ENCODE measurements around the gene KCNG4. TPM values are rescaled to one million over a fixed set of nuclear protein-coding genes. Genes with fewer than 3 reads are reported as not detected.
A peak's percentile ranks its signal among the peaks of the same experiment; 100 is the strongest.

KCNG4 gene
- total RNA-seq, 2 experiments from 2014 or later: not detected

GRCh38 chr16:84186685-84187437 is 53.0 kb downstream of the KCNG4 start, which contains the start of gene TAF1C:
Gene TAF1C (minus strand): TSS chr16:84187057. CDS start chr16:84184988, 2,069 bp downstream.
- ATAC-seq (ENCODE audit: poor library complexity) (peak; percentile 95), DNase-seq (peak; percentile 78 to 97 (median 88))
- Histone ChIP-seq H3K4me1 (ENCODE audit: insufficient read depth, low read length) (peaks cover 24% of the 10 kb centered on the region), H3K4me3 (ENCODE audit: low read length) (peak within 1 kb of the TSS; percentile 71), H3K36me3 (ENCODE audit: insufficient read depth, low read length) (peaks cover 30% of the 10 kb centered on the region), H3K27me3 (ENCODE audit: control insufficient read depth in 1 of 2, insufficient read depth in 2 of 2, low read length in 2 of 2) (no peaks in the 10 kb centered on the region), H3K27ac (ENCODE audit: low read depth in 1 of 2, low read length in 2 of 2) (peak within 1 kb of the TSS; percentile 60 to 72), H3K9me3 (ENCODE audit: control insufficient read depth in 1 of 2, insufficient read depth in 1 of 2, low read length in 2 of 2) (no peaks in the 10 kb centered on the region)
- Mint-ChIP-seq H3K27me3 (no peaks in the 10 kb centered on the region), H3K9me3 (no peaks in the 10 kb centered on the region), H3K4me3 (peak within 1 kb of the TSS; percentile 96), H3K4me1 (ENCODE audit: low read depth) (peaks cover 29% of the 10 kb centered on the region), H3K36me3 (ENCODE audit: low read depth) (peaks cover 28% of the 10 kb centered on the region), H3K27ac (peak within 1 kb of the TSS; percentile 88)
- ChIA-PET CTCF (interaction anchor here (0.6 to 3.6 kb wide), 35 partner anchors 9 to 1370 kb away, joined by 3 to 65 read pairs (median 5); partner anchors contain the start of genes DNAAF1, HSBP1, HSDL1 and MBTPS1), POLR2A (interaction anchor here (1.2 to 2.7 kb wide), 7 partner anchors 11 to 379 kb away, joined by 3 to 36 read pairs (median 6); partner anchors contain the start of genes DNAAF1, HSBP1, HSDL1 and MBTPS1)
- intact Hi-C loops (cut with DNase I, micrococcal nuclease): loop anchor here (1.0 to 10.0 kb wide), 7 partner anchors 42 to 1618 kb away; partner anchors contain the start of genes MBTPS1 (in 2 of the 2), DNAAF1 (in 1 of the 2), HSBP1 (in 1 of the 2) and HSDL1 (in 1 of the 2)
- TF ChIP-seq CTCF (IDR thresholded peaks at IDR 0.05): peak; percentile 94

GRCh38 chr16:84184775-84185174 is 55.0 kb downstream of the KCNG4 start:
- ChIA-PET POLR2A (no interaction called here), CTCF (no interaction called here)
- Histone ChIP-seq H3K27me3 (ENCODE audit: control insufficient read depth in 1 of 2, insufficient read depth in 2 of 2, low read length in 2 of 2) (no peaks in the 10 kb centered on the region), H3K4me1 (ENCODE audit: insufficient read depth, low read length) (peaks cover 24% of the 10 kb centered on the region), H3K27ac (ENCODE audit: low read depth in 1 of 2, low read length in 2 of 2) (no peak overlapping the region), H3K4me3 (ENCODE audit: low read length) (no peak overlapping the region), H3K36me3 (ENCODE audit: insufficient read depth, low read length) (peaks cover 47% of the 10 kb centered on the region), H3K9me3 (ENCODE audit: control insufficient read depth in 1 of 2, insufficient read depth in 1 of 2, low read length in 2 of 2) (no peaks in the 10 kb centered on the region)
- no peak for TF ChIP-seq CTCF (IDR thresholded peaks at IDR 0.05)
- DNase-seq (no peak), ATAC-seq (ENCODE audit: poor library complexity) (no peak)
- H3K27me3 Mint-ChIP-seq: no peaks in the 10 kb centered on the region
- H3K27ac Mint-ChIP-seq: peak overlapping the region; percentile 88
- H3K4me1 Mint-ChIP-seq (ENCODE audit: low read depth): peaks cover 29% of the 10 kb centered on the region
- no peaks in the 10 kb centered on the region for H3K9me3 Mint-ChIP-seq
- H3K36me3 Mint-ChIP-seq (ENCODE audit: low read depth): peaks cover 31% of the 10 kb centered on the region
- intact Hi-C loops (cut with DNase I, micrococcal nuclease): loop anchor here in 1 of 2 experiments (5.0 to 10.0 kb wide), 4 partner anchors 320 to 1620 kb away; partner anchors contain the start of genes HSBP1 and MEAK7
- peak overlapping the region; percentile 96 for H3K4me3 Mint-ChIP-seq

GRCh38 chr16:84183911-84184591 is 55.8 kb downstream of the KCNG4 start:
- DNase-seq (no peak), ATAC-seq (ENCODE audit: poor library complexity) (no peak)
- peaks cover 24% of the 10 kb centered on the region for H3K4me1 ChIP-seq (ENCODE audit: insufficient read depth, low read length)
- no peak overlapping the region for H3K27ac ChIP-seq (ENCODE audit: low read depth in 1 of 2, low read length in 2 of 2)
- ChIA-PET POLR2A (no interaction called here), CTCF (no interaction called here)
- intact Hi-C loops (cut with DNase I, micrococcal nuclease): loop anchor here in 1 of 2 experiments (10.0 kb wide), 2 partner anchors 321 to 1621 kb away; partner anchors contain the start of gene MEAK7
- no peak overlapping the region for H3K27ac Mint-ChIP-seq
- no peaks in the 10 kb centered on the region for H3K27me3 ChIP-seq (ENCODE audit: control insufficient read depth in 1 of 2, insufficient read depth in 2 of 2, low read length in 2 of 2)
- no peaks in the 10 kb centered on the region for H3K9me3 Mint-ChIP-seq
- no peaks in the 10 kb centered on the region for H3K27me3 Mint-ChIP-seq
- no peaks in the 10 kb centered on the region for H3K9me3 ChIP-seq (ENCODE audit: control insufficient read depth in 1 of 2, insufficient read depth in 1 of 2, low read length in 2 of 2)
- H3K36me3 Mint-ChIP-seq (ENCODE audit: low read depth): peaks cover 31% of the 10 kb centered on the region
- H3K36me3 ChIP-seq (ENCODE audit: insufficient read depth, low read length): peaks cover 53% of the 10 kb centered on the region
- H3K4me1 Mint-ChIP-seq (ENCODE audit: low read depth): peaks cover 29% of the 10 kb centered on the region
- no peak for TF ChIP-seq CTCF (IDR thresholded peaks at IDR 0.05)
- no peak overlapping the region for H3K4me3 ChIP-seq (ENCODE audit: low read length)
- no peak overlapping the region for H3K4me3 Mint-ChIP-seq
